HG03139 (cell line): ENCODE data around the gene GPR152.
"Not testable (repeated sequence)": the region's sequence is repeated elsewhere in the genome, so short reads cannot be mapped to it uniquely, and the experiment has no call there.

Source experiments
- ATAC-seq: cut with Tn5 transposase; IDR thresholded peaks from one replicate; pipeline ENCODE4 v1.9.1; 2021; ENCODE audit not compliant: unreplicated experiment

GPR152 gene

GRCh38 chr11:67428052-67429001 is 24.2 kb downstream of the GPR152 start, which contains the start of gene RPS6KB2:
TSS of gene RPS6KB2 (plus strand) at chr11:67428494. CDS start at chr11:67428546, 52 bp downstream.
- peak; percentile 76 for ATAC-seq

GRCh38 chr11:67427364-67427859 is 25.1 kb downstream of the GPR152 start:
- ATAC-seq: not testable (repeated sequence)

GRCh38 chr11:67423891-67424613 is 28.5 kb downstream of the GPR152 start:
- ATAC-seq: no peak

GRCh38 chr11:67423466-67423865 is 29.1 kb downstream of the GPR152 start:
- no peak for ATAC-seq

GRCh38 chr11:67422891-67423290 is 29.6 kb downstream of the GPR152 start:
- no peak for ATAC-seq

GRCh38 chr11:67421430-67422031 is 31.0 kb downstream of the GPR152 start:
- ATAC-seq: no peak

GRCh38 chr11:67420646-67421429 is 31.7 kb downstream of the GPR152 start:
- ATAC-seq: peak; percentile 66

GRCh38 chr11:67420147-67420645 is 32.3 kb downstream of the GPR152 start:
- ATAC-seq: no peak

- no peak for ATAC-seq
Observed at GRCh38 chr11:67419325-67420049, 33.0 kb downstream of the GPR152 start.

- ATAC-seq: no peak
Observed at GRCh38 chr11:67418476-67419281, 33.9 kb downstream of the GPR152 start.

- ATAC-seq: no peak
Observed at GRCh38 chr11:67417425-67417824, 35.1 kb downstream of the GPR152 start.

GRCh38 chr11:67416416-67417335 is 35.9 kb downstream of the GPR152 start:
- no peak for ATAC-seq

GRCh38 chr11:67415501-67416304 is 36.8 kb downstream of the GPR152 start, which contains the start of gene CARNS1:
TSS of gene CARNS1 (plus strand) at chr11:67415678. CDS start at chr11:67416200, 522 bp downstream.
- no peak for ATAC-seq

- no peak for ATAC-seq
Observed at GRCh38 chr11:67413266-67413849, 39.2 kb downstream of the GPR152 start.

GRCh38 chr11:67412495-67413179 is 39.9 kb downstream of the GPR152 start:
- no peak for ATAC-seq

GRCh38 chr11:67411785-67412152 is 40.8 kb downstream of the GPR152 start:
- no peak for ATAC-seq
